ENCODE data around the gene EEFSEC.

Gene EEFSEC

GRCh38 chr3:128334086-128334645, 180.9 kb downstream of the EEFSEC start:
- H3K79me2 ChIP-seq (ENCODE audit: low read length): no peaks in the 10 kb centered on the region
- no peak overlapping the region for H2AFZ ChIP-seq (ENCODE audit: low read depth, low read length)
- no peaks in the 10 kb centered on the region for H3K36me3 ChIP-seq (replicated peaks; ENCODE audit: low read depth, low read length)
- no peak overlapping the region for H3K9ac ChIP-seq (ENCODE audit: low read length)
- no peaks in the 10 kb centered on the region for H3K4me1 ChIP-seq (ENCODE audit: low read length)
- no peak overlapping the region for H3K27ac ChIP-seq (ENCODE audit: low read length)
- no peaks in the 10 kb centered on the region for H3K27me3 ChIP-seq (ENCODE audit: low read depth, low read length)
- TF ChIP-seq EZH2phosphoT487 (IDR thresholded peaks at IDR 0.05; ENCODE audit: low read depth): no peak
- no peaks in the 10 kb centered on the region for H4K20me1 ChIP-seq (ENCODE audit: insufficient read depth, low read length)
- H3K4me3 ChIP-seq (ENCODE audit: low read length): no peak overlapping the region
- H3K4me2 ChIP-seq (ENCODE audit: low read length): no peak overlapping the region
- no peaks in the 10 kb centered on the region for H3K9me3 ChIP-seq (ENCODE audit: insufficient read depth, low read length)

GRCh38 chr3:128334766-128335165, 181.5 kb downstream of the EEFSEC start:
- no peaks in the 10 kb centered on the region for H3K79me2 ChIP-seq (ENCODE audit: low read length)
- no peak overlapping the region for H3K4me2 ChIP-seq (ENCODE audit: low read length)
- no peak for TF ChIP-seq EZH2phosphoT487 (IDR thresholded peaks at IDR 0.05; ENCODE audit: low read depth)
- TF ChIP-seq, protein P1, sequence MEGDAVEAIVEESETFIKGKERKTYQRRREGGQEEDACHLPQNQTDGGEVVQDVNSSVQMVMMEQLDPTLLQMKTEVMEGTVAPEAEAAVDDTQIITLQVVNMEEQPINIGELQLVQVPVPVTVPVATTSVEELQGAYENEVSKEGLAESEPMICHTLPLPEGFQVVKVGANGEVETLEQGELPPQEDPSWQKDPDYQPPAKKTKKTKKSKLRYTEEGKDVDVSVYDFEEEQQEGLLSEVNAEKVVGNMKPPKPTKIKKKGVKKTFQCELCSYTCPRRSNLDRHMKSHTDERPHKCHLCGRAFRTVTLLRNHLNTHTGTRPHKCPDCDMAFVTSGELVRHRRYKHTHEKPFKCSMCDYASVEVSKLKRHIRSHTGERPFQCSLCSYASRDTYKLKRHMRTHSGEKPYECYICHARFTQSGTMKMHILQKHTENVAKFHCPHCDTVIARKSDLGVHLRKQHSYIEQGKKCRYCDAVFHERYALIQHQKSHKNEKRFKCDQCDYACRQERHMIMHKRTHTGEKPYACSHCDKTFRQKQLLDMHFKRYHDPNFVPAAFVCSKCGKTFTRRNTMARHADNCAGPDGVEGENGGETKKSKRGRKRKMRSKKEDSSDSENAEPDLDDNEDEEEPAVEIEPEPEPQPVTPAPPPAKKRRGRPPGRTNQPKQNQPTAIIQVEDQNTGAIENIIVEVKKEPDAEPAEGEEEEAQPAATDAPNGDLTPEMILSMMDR (IDR thresholded peaks at IDR 0.05; ENCODE audit: low read depth, low read length): no peak
- no peak overlapping the region for H3K27ac ChIP-seq (ENCODE audit: low read length)
- H3K4me3 ChIP-seq (ENCODE audit: low read length): no peak overlapping the region
- H3K36me3 ChIP-seq (replicated peaks; ENCODE audit: low read depth, low read length): no peaks in the 10 kb centered on the region
- no peak overlapping the region for H3K9ac ChIP-seq (ENCODE audit: low read length)
- H3K9me3 ChIP-seq (ENCODE audit: insufficient read depth, low read length): no peaks in the 10 kb centered on the region
- no peak overlapping the region for H2AFZ ChIP-seq (ENCODE audit: low read depth, low read length)
- H3K4me1 ChIP-seq (ENCODE audit: low read length): no peaks in the 10 kb centered on the region
- no peaks in the 10 kb centered on the region for H4K20me1 ChIP-seq (ENCODE audit: insufficient read depth, low read length)
- H3K27me3 ChIP-seq (ENCODE audit: low read depth, low read length): no peaks in the 10 kb centered on the region

- Histone ChIP-seq H3K4me1 (ENCODE audit: low read length) (no peaks in the 10 kb centered on the region), H4K20me1 (ENCODE audit: insufficient read depth, low read length) (no peaks in the 10 kb centered on the region), H3K4me3 (ENCODE audit: low read length) (no peak overlapping the region), H3K27me3 (ENCODE audit: low read depth, low read length) (no peaks in the 10 kb centered on the region), H3K27ac (ENCODE audit: low read length) (no peak overlapping the region), H2AFZ (ENCODE audit: low read depth, low read length) (no peak overlapping the region), H3K79me2 (ENCODE audit: low read length) (no peaks in the 10 kb centered on the region), H3K9me3 (ENCODE audit: insufficient read depth, low read length) (no peaks in the 10 kb centered on the region), H3K36me3 (replicated peaks; ENCODE audit: low read depth, low read length) (no peaks in the 10 kb centered on the region), H3K9ac (ENCODE audit: low read length) (no peak overlapping the region), H3K4me2 (ENCODE audit: low read length) (no peak overlapping the region)
- TF ChIP-seq EZH2phosphoT487 (IDR thresholded peaks at IDR 0.05; ENCODE audit: low read depth): no peak
- TF ChIP-seq, protein P1 (IDR thresholded peaks at IDR 0.05; ENCODE audit: low read depth, low read length): no peak
Observed at GRCh38 chr3:128335621-128336296, 182.5 kb downstream of the EEFSEC start.

DNA sequence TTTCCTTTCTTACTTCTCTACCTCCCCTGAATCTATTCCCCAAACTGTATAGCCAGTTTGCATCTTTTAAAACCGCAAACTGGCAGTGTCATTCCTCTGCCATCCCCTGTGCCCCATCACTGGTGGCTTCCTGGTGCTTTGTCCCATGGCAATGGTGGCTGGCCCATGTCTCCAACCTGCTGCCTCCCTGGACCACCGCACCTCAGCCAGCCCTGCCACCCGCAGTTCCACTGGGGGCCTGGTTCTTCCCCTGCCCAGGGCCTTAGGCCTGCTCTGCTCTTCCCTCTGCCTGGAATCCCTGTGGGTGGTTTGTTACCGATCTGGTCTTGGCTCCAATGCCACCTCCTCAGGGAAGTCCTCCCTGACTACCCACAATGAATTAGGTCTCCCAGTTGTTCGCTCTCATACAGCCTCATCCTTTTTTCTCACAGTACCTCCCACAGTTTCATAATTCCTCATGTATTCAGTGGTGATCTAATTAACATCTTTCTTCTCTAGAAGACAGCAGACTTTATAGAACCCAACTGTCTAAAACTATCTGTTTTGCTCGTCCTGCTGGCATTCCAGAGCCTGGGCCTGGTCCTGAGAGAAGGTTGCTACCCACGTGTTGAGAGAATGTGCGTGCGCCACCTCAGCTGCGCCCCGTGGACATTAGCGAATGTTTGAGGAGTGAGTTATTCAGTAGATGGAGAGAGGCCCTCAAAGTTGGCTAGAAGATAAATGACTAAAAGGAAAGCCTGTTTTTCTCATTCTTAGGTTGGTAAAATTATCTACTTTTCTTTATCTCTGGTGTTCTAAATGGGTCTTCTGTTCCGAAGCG, 183.3 kb downstream of the EEFSEC start:
- H3K36me3 ChIP-seq (replicated peaks; ENCODE audit: low read depth, low read length): no peaks in the 10 kb centered on the region
- H3K4me3 ChIP-seq (ENCODE audit: low read length): no peak overlapping the region
- H3K79me2 ChIP-seq (ENCODE audit: low read length): no peaks in the 10 kb centered on the region
- TF ChIP-seq, protein P1 (IDR thresholded peaks at IDR 0.05; ENCODE audit: low read depth, low read length): no peak
- no peak for TF ChIP-seq EZH2phosphoT487 (IDR thresholded peaks at IDR 0.05; ENCODE audit: low read depth)
- no peak overlapping the region for H3K9ac ChIP-seq (ENCODE audit: low read length)
- no peak overlapping the region for H3K4me2 ChIP-seq (ENCODE audit: low read length)
- no peaks in the 10 kb centered on the region for H4K20me1 ChIP-seq (ENCODE audit: insufficient read depth, low read length)
- no peaks in the 10 kb centered on the region for H3K9me3 ChIP-seq (ENCODE audit: insufficient read depth, low read length)
- H2AFZ ChIP-seq (ENCODE audit: low read depth, low read length): no peak overlapping the region
- H3K27me3 ChIP-seq (ENCODE audit: low read depth, low read length): no peaks in the 10 kb centered on the region
- H3K4me1 ChIP-seq (ENCODE audit: low read length): no peaks in the 10 kb centered on the region
- H3K27ac ChIP-seq (ENCODE audit: low read length): no peak overlapping the region

Data from OCI-LY3 (cell line).